Skeletal muscle tissue (tissue), 4 donors: ENCODE data around the gene PRPSAP1. TPM values are rescaled to one million over a fixed set of nuclear protein-coding genes. Genes with fewer than 3 reads are reported as not detected.
A peak's percentile ranks its signal among the peaks of the same experiment; 100 is the strongest.

ENCODE experiments used
- H3K27ac ChIP-seq: one replicate; pipeline ENCODE4 v1.7.0; 2013; ENCODE audit warnings: mild to moderate bottlenecking, low read depth, low read length, inconsistent platforms
- H3K27me3 ChIP-seq, 3 donors: one replicate each; pipeline ENCODE4 v1.7.0; 2013; ENCODE audit warnings: low read length in 3 of 3; ENCODE audit not compliant: control insufficient read depth in 3 of 3, insufficient read depth in 3 of 3
- H3K36me3 ChIP-seq, 3 donors: one replicate each; pipeline ENCODE4 v1.7.0; 2013; ENCODE audit warnings: low read length in 3 of 3; ENCODE audit not compliant: control insufficient read depth in 3 of 3, insufficient read depth in 3 of 3
- H3K4me1 ChIP-seq, 3 donors: one replicate each; pipeline ENCODE4 v1.7.0; 2013; ENCODE audit warnings: low read length in 3 of 3, mild to moderate bottlenecking in 3 of 3; ENCODE audit not compliant: control insufficient read depth in 3 of 3, insufficient read depth in 3 of 3
- H3K4me3 ChIP-seq, 3 donors: one replicate each; pipeline ENCODE4 v1.7.0; 2013; ENCODE audit warnings: low read length in 3 of 3
- H3K9ac ChIP-seq, 3 donors: one replicate each; pipeline ENCODE4 v1.7.0; 2013; ENCODE audit warnings: low read length in 3 of 3, mild to moderate bottlenecking in 3 of 3, moderate library complexity in 2 of 3, low read depth in 1 of 3
- H3K9me3 ChIP-seq, 3 donors: one replicate each; pipeline ENCODE4 v1.7.0; 2013; ENCODE audit warnings: low read length in 3 of 3; ENCODE audit not compliant: control insufficient read depth in 3 of 3
- total RNA-seq: library from RNA; depleted of rRNA; stranded (reverse); fragments of >200 nt; gene quantifications from one replicate; pipeline ENCODE4 v1.2.3, GENCODE V29; 2014
- donor health status: Osteomylitis.

The PRPSAP1 gene
- total RNA-seq, 1 donor from 2014 or later: 24.0 TPM

GRCh38 chr17:76391200-76391715, 37.5 kb upstream of the PRPSAP1 start:
- Histone ChIP-seq H3K9me3 (no peaks in the 10 kb centered on the region), H3K4me1 (peaks cover 3 to 8% (median 7%) of the 10 kb centered on the region in 3 donors), H3K36me3 (peaks cover 41 to 52% (median 43%) of the 10 kb centered on the region in 3 donors), H3K27ac (no peak overlapping the region), H3K27me3 (no peaks in the 10 kb centered on the region), H3K4me3 (no peak overlapping the region), H3K9ac (no peak overlapping the region)

GRCh38 chr17:76390003-76390421, 36.3 kb upstream of the PRPSAP1 start:
- Histone ChIP-seq H3K4me1 (peaks cover 13 to 20% (median 19%) of the 10 kb centered on the region in 3 donors), H3K27me3 (peaks cover 0 to 7% (median 0%) of the 10 kb centered on the region in 3 donors), H3K27ac (no peak overlapping the region), H3K9ac (no peak overlapping the region), H3K9me3 (no peaks in the 10 kb centered on the region), H3K36me3 (peaks cover 32 to 42% (median 34%) of the 10 kb centered on the region in 3 donors), H3K4me3 (no peak overlapping the region)

GRCh38 chr17:76388966-76389888, 35.5 kb upstream of the PRPSAP1 start:
- peaks cover 30 to 37% (median 32%) of the 10 kb centered on the region in 3 donors for H3K36me3 ChIP-seq
- no peak overlapping the region for H3K4me3 ChIP-seq
- peaks cover 0 to 8% (median 0%) of the 10 kb centered on the region in 3 donors for H3K27me3 ChIP-seq
- no peak overlapping the region for H3K9ac ChIP-seq
- H3K9me3 ChIP-seq: no peaks in the 10 kb centered on the region
- peaks cover 19 to 25% (median 25%) of the 10 kb centered on the region in 3 donors for H3K4me1 ChIP-seq
- no peak overlapping the region for H3K27ac ChIP-seq

- H3K4me3 ChIP-seq: no peak overlapping the region
- H3K4me1 ChIP-seq: peaks cover 22 to 44% (median 31%) of the 10 kb centered on the region in 3 donors
- peaks cover 18 to 28% (median 21%) of the 10 kb centered on the region in 3 donors for H3K36me3 ChIP-seq
- no peak overlapping the region for H3K9ac ChIP-seq
- peaks cover 0 to 14% (median 0%) of the 10 kb centered on the region in 3 donors for H3K27me3 ChIP-seq
- no peaks in the 10 kb centered on the region for H3K9me3 ChIP-seq
- no peak overlapping the region for H3K27ac ChIP-seq
Measured at GRCh38 chr17:76386966-76387765, 33.5 kb upstream of the PRPSAP1 start.

- peak overlapping the region; percentile 59 to 74 (median 65) for H3K9ac ChIP-seq
- no peaks in the 10 kb centered on the region for H3K9me3 ChIP-seq
- peaks cover 10 to 17% (median 13%) of the 10 kb centered on the region in 3 donors for H3K36me3 ChIP-seq
- peaks cover 22 to 49% (median 31%) of the 10 kb centered on the region in 3 donors for H3K4me1 ChIP-seq
- peak overlapping the region; percentile 75 for H3K27ac ChIP-seq
- H3K27me3 ChIP-seq: peaks cover 0 to 14% (median 0%) of the 10 kb centered on the region in 3 donors
- H3K4me3 ChIP-seq: peak overlapping the region; percentile 59 to 73 (median 72)
Measured at GRCh38 chr17:76385892-76386786, 32.4 kb upstream of the PRPSAP1 start.

- peaks cover 2 to 8% (median 5%) of the 10 kb centered on the region in 3 donors for H3K36me3 ChIP-seq
- H3K27me3 ChIP-seq: peaks cover 0 to 14% (median 0%) of the 10 kb centered on the region in 3 donors
- no peaks in the 10 kb centered on the region for H3K9me3 ChIP-seq
- H3K27ac ChIP-seq: peak overlapping the region; percentile 75
- H3K9ac ChIP-seq: peak overlapping the region; percentile 57 to 74 (median 59)
- H3K4me3 ChIP-seq: peak overlapping the region; percentile 59 to 73 (median 72)
- peaks cover 22 to 49% (median 31%) of the 10 kb centered on the region in 3 donors for H3K4me1 ChIP-seq
Measured at GRCh38 chr17:76384987-76385891, 31.5 kb upstream of the PRPSAP1 start.

- Histone ChIP-seq H3K9ac (peak within 1 kb of the TSS; percentile 57 to 74 (median 62)), H3K27ac (peak within 1 kb of the TSS; percentile 75), H3K36me3 (peaks cover 0 to 2% (median 0%) of the 10 kb centered on the region in 3 donors), H3K9me3 (no peaks in the 10 kb centered on the region), H3K27me3 (peaks cover 0 to 14% (median 0%) of the 10 kb centered on the region in 3 donors), H3K4me3 (peak within 1 kb of the TSS; percentile 48 to 73 (median 72)), H3K4me1 (peaks cover 22 to 49% (median 31%) of the 10 kb centered on the region in 3 donors)
Measured at GRCh38 chr17:76384222-76384986, 30.7 kb upstream of the PRPSAP1 start, which contains the start of gene SPHK1. TSS of gene SPHK1 (plus strand) at chr17:76384609. CDS start at chr17:76385645, 1,036 bp downstream.
